Common myeloid progenitor, CD34-positive (primary cell): ENCODE data around the gene RET.

ENCODE experiments used
- CTCF ChIA-PET: fragments of 350-600 bp; sonication (Branson Sonifier 250); formaldehyde crosslinking; loops from one replicate; lab custom pipeline; 2021; ENCODE audit warnings: antibody characterized with exemption; lab: Charles Lee
- POLR2A ChIA-PET: fragments of 350-600 bp; sonication (Branson Sonifier 250); formaldehyde crosslinking; loops from one replicate; lab custom pipeline; 2021; ENCODE audit warnings: antibody characterized with exemption; lab: Charles Lee
- DNase-seq, 3 donors: peaks; one replicate each; pipeline versions ENCODE4 v3.0.0 to v3.0.0-alpha.2; 2013
- H3K27ac ChIP-seq, 2 experiments: 1 replicate in 1 of 2; 2 replicates in 1 of 2; pipeline ENCODE4 v1.7.0; 2013; ENCODE audit warnings: inconsistent platforms in 2 of 2, low read length in 2 of 2, mild to moderate bottlenecking in 2 of 2, low read depth in 1 of 2, moderate library complexity in 1 of 2; ENCODE audit not compliant: severe bottlenecking in 2 of 2, insufficient read depth in 1 of 2, poor library complexity in 1 of 2
- H3K27me3 ChIP-seq, 5 experiments: replicated peaks in 2 of 5; 1 replicate in 3 of 5; 2 replicates in 2 of 5; pipeline versions ENCODE4 v1.6.1 to v1.7.0; 2013; ENCODE audit warnings: low read length in 4 of 5, mild to moderate bottlenecking in 2 of 5, moderate library complexity in 2 of 5, inconsistent platforms in 1 of 5; ENCODE audit not compliant: insufficient read depth in 5 of 5, control insufficient read depth in 4 of 5
- H3K36me3 ChIP-seq, 4 experiments: 1 replicate in 2 of 4; 2 replicates in 2 of 4; pipeline versions ENCODE4 v1.6.1 to v1.7.0; 2013; ENCODE audit warnings: low read length in 3 of 4, control low read depth in 1 of 4, mild to moderate bottlenecking in 1 of 4; ENCODE audit not compliant: control insufficient read depth in 4 of 4, insufficient read depth in 4 of 4
- H3K4me1 ChIP-seq, 4 experiments: 1 replicate in 3 of 4; 2 replicates in 1 of 4; pipeline versions ENCODE4 v1.6.1 to v1.7.1; 2013; ENCODE audit warnings: low read length in 3 of 4, mild to moderate bottlenecking in 3 of 4, control low read depth in 1 of 4, inconsistent platforms in 1 of 4, moderate library complexity in 1 of 4; ENCODE audit not compliant: control insufficient read depth in 4 of 4, insufficient read depth in 4 of 4; ENCODE audit errors: control extremely low read depth in 1 of 4
- H3K4me3 ChIP-seq, 7 experiments: 1 replicate in 4 of 7; 2 replicates in 3 of 7; pipeline versions ENCODE4 v1.5.1 to v1.7.0; 2013; ENCODE audit warnings: mild to moderate bottlenecking in 7 of 7, low read length in 6 of 7, moderate library complexity in 6 of 7, inconsistent platforms in 2 of 7, low read depth in 2 of 7, control low read depth in 1 of 7; ENCODE audit not compliant: insufficient read depth in 4 of 7, control insufficient read depth in 1 of 7; ENCODE audit errors: extremely low read depth in 1 of 7
- H3K9me3 ChIP-seq, 5 experiments: 1 replicate in 4 of 5; 2 replicates in 1 of 5; pipeline versions ENCODE4 v1.6.1 to v1.7.1; 2013; ENCODE audit warnings: low read length in 4 of 5, mild to moderate bottlenecking in 2 of 5, inconsistent platforms in 1 of 5, low read depth in 1 of 5, moderate library complexity in 1 of 5; ENCODE audit not compliant: control insufficient read depth in 4 of 5, insufficient read depth in 2 of 5; ENCODE audit errors: control extremely low read depth in 1 of 5
- WGBS: methylation state at CpG from one replicate; pipeline ENCODE4 v1.1.5; 2013; ENCODE audit not compliant: insufficient coverage; 5-methylcytosine and 5-hydroxymethylcytosine counted together

Gene RET

GRCh38 chr10:43119416-43120115, 42.7 kb downstream of the RET start:
- 94% methylated on average over 27 of the region's 31 CpGs for WGBS
- no peak overlapping the region for H3K4me3 ChIP-seq
- ChIA-PET POLR2A (interaction anchor here (2.6 kb wide), 1 partner anchor 19 kb away, joined by 26 read pairs; the partner anchor contains the start of gene CSGALNACT2), CTCF (interaction anchor here (1.4 to 3.9 kb wide), 5 partner anchors 8 to 37 kb away, joined by 3 to 31 read pairs (median 6); partner anchors contain the start of gene CSGALNACT2)
- no peak overlapping the region for H3K27ac ChIP-seq
- H3K36me3 ChIP-seq, result no peaks in the 10 kb centered on the region
- H3K4me1 ChIP-seq, result peaks cover 10 to 55% (median 41%) of the 10 kb centered on the region in 4 experiments
- H3K27me3 ChIP-seq, result no peaks in the 10 kb centered on the region
- DNase-seq, result no peak
- no peaks in the 10 kb centered on the region for H3K9me3 ChIP-seq

GRCh38 chr10:43120116-43120928, 43.5 kb downstream of the RET start:
- peak overlapping the region; percentile 66 to 69 for H3K27ac ChIP-seq
- CTCF ChIA-PET, result interaction anchor here (1.1 to 3.9 kb wide), 11 partner anchors 9 to 85 kb away, joined by 3 to 31 read pairs (median 6); partner anchors contain the start of gene CSGALNACT2
- peak overlapping the region in 4 of 7 experiments; percentile 3 to 50 (median 23) for H3K4me3 ChIP-seq
- no peaks in the 10 kb centered on the region for H3K27me3 ChIP-seq
- no peak for DNase-seq
- 78% methylated on average over 17 of the region's 19 CpGs for WGBS
- H3K36me3 ChIP-seq, result no peaks in the 10 kb centered on the region
- H3K9me3 ChIP-seq, result no peaks in the 10 kb centered on the region
- POLR2A ChIA-PET, result interaction anchor here (0.7 to 2.6 kb wide), 3 partner anchors 10 to 20 kb away, joined by 4 to 26 read pairs (median 17); partner anchors contain the start of gene CSGALNACT2
- peaks cover 10 to 55% (median 41%) of the 10 kb centered on the region in 4 experiments for H3K4me1 ChIP-seq

DNA sequence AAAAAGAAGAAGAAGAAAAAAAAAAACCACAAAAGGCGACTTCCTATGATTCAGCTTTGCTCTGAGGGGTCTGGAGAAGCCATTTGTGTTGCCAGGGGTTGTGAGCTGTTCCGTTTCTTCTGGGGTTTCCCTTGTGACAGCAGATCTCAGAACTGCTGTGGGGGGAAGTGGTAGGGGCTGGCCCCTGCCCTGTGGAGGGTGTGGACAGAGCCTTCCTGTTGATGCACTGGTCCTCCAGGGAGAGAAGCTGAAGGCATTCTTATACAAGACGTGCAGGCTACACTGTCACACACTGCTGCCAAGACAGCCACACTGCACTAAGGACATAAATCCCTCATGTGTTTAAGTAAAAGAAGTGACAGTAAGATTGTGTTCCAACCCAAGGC, 44.1 kb downstream of the RET start:
- H3K4me1 ChIP-seq, result peaks cover 10 to 55% (median 41%) of the 10 kb centered on the region in 4 experiments
- ChIA-PET CTCF (interaction anchor here (1.1 to 3.9 kb wide), 11 partner anchors 9 to 85 kb away, joined by 3 to 31 read pairs (median 6); partner anchors contain the start of gene CSGALNACT2), POLR2A (interaction anchor here (0.6 to 2.6 kb wide), 4 partner anchors 9 to 486 kb away, joined by 4 to 26 read pairs (median 12); partner anchors contain the start of gene CSGALNACT2)
- peak; percentile 92 to 99 (median 98) for DNase-seq
- 0% methylated on average over 2 of the region's 3 CpGs for WGBS
- no peaks in the 10 kb centered on the region for H3K36me3 ChIP-seq
- peak overlapping the region; percentile 66 to 69 for H3K27ac ChIP-seq
- H3K4me3 ChIP-seq, result peak overlapping the region in 3 of 7 experiments; percentile 7 to 30 (median 14)
- no peaks in the 10 kb centered on the region for H3K27me3 ChIP-seq
- H3K9me3 ChIP-seq, result no peaks in the 10 kb centered on the region

- peaks cover 10 to 59% (median 41%) of the 10 kb centered on the region in 4 experiments for H3K4me1 ChIP-seq
- no peaks in the 10 kb centered on the region for H3K9me3 ChIP-seq
- H3K27me3 ChIP-seq, result no peaks in the 10 kb centered on the region
- peak; percentile 48 to 90 (median 86) for DNase-seq
- H3K27ac ChIP-seq, result peak overlapping the region; percentile 66 to 69
- H3K4me3 ChIP-seq, result peak overlapping the region in 3 of 7 experiments; percentile 0 to 30 (median 7)
- 54% methylated on average over 1 of the region's 1 CpG for WGBS
- CTCF ChIA-PET, result interaction anchor here (0.8 to 3.9 kb wide), 12 partner anchors 9 to 382 kb away, joined by 3 to 31 read pairs (median 5); partner anchors contain the start of gene CSGALNACT2
- no peaks in the 10 kb centered on the region for H3K36me3 ChIP-seq
- POLR2A ChIA-PET, result interaction anchor here (0.6 to 2.6 kb wide), 4 partner anchors 9 to 486 kb away, joined by 3 to 26 read pairs (median 12); partner anchors contain the start of gene CSGALNACT2
Measured at GRCh38 chr10:43121444-43121843, 44.6 kb downstream of the RET start.

DNA sequence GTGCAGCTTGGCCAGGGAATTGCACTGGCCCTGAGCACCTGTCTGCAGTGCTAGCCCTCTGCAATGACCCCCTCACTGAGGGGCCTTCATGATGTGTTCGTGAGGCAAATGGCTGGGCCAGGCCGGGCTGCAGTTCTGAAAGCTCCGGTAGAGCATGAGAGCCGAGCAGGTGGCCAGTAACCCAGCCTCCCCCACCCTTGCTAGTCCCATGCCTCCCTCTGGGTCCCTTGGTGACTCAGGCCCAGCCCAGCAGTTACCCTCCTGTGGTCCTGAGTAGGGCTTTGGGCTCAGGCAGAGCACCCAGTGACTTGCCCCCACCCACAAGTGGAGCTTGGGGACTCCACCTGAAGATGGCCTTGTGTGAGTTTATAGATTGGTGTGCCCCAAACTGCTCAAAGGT, 45.2 kb downstream of the RET start:
- peak overlapping the region; percentile 66 to 69 for H3K27ac ChIP-seq
- H3K36me3 ChIP-seq, result no peaks in the 10 kb centered on the region
- no peaks in the 10 kb centered on the region for H3K27me3 ChIP-seq
- no peak overlapping the region for H3K4me3 ChIP-seq
- H3K4me1 ChIP-seq, result peaks cover 10 to 66% (median 44%) of the 10 kb centered on the region in 4 experiments
- no peaks in the 10 kb centered on the region for H3K9me3 ChIP-seq
- WGBS, result 100% methylated on average over 3 of the region's 4 CpGs
- DNase-seq, result peak in 1 of 3 donors; percentile 30
- CTCF ChIA-PET, result interaction anchor here (0.8 to 3.9 kb wide), 9 partner anchors 8 to 383 kb away, joined by 3 to 31 read pairs (median 7); partner anchors contain the start of gene CSGALNACT2
- POLR2A ChIA-PET, result interaction anchor here (1.0 to 2.6 kb wide), 3 partner anchors 8 to 42 kb away, joined by 3 to 26 read pairs (median 17); partner anchors contain the start of gene CSGALNACT2

- WGBS, result 100% methylated on average over 3 of the region's 7 CpGs
- CTCF ChIA-PET, result interaction anchor here (1.3 to 3.9 kb wide), 6 partner anchors 7 to 80 kb away, joined by 5 to 31 read pairs (median 13); partner anchors contain the start of gene CSGALNACT2
- Histone ChIP-seq H3K4me3 (no peak overlapping the region), H3K36me3 (no peaks in the 10 kb centered on the region), H3K4me1 (peaks cover 10 to 73% (median 50%) of the 10 kb centered on the region in 4 experiments), H3K27ac (peak overlapping the region in 1 of 2 experiments; percentile 69), H3K27me3 (no peaks in the 10 kb centered on the region), H3K9me3 (no peaks in the 10 kb centered on the region)
- no peak for DNase-seq
- POLR2A ChIA-PET, result no interaction called here
Measured at GRCh38 chr10:43122826-43123225, 46.0 kb downstream of the RET start.
